Astrocyte of the cerebellum (primary cell): ENCODE data around the gene ABRACL.
"Not testable (repeated sequence)": the region's sequence is repeated elsewhere in the genome, so short reads cannot be mapped to it uniquely, and the experiment has no call there.

Experiments used
- DNase-seq: peaks from one replicate; pipeline ENCODE4 v3.0.0-alpha.2; 2011; ENCODE audit warnings: low read depth
- H3K4me3 ChIP-seq: 2 replicates; pipeline ENCODE4 v1.5.1; 2011; ENCODE audit warnings: mild to moderate bottlenecking, low read depth, low read length, moderate library complexity
- in situ Hi-C: cut with HindIII; loops from 2 replicates; pipeline ENCODE4 v1.10.0; 2017; ENCODE audit warnings: low sequenced_read_pairs
- TF ChIP-seq, protein P1 (sequence below): IDR thresholded peaks from 2 replicates; pipeline ENCODE4 v1.5.1; 2012; ENCODE audit warnings: low read length, low read depth, moderate library complexity, mild to moderate bottlenecking; ENCODE audit errors: missing control alignments

ABRACL gene

DNA sequence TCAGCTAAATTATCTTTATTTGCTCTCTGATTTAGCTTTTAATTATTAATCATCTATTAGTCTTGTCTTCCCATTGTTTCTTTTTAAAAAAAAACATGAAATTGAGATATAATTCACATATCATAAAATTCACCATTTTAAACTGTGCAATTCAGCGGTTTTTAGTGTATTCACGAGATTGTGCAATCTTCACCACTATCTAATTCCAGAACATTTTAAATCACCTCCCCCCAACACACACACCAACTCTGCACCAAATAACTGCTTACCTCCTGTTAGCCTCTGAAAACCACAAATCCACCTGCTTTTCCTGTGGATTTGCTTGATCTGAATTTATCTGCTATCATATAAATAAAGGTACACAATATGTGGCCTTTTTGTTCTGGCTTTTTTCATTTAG is 8.8 kb upstream of the ABRACL start:
- no peak for DNase-seq
- in situ Hi-C loops = loop anchor here (5.0 kb wide), 1 partner anchor 42 kb away; no protein-coding TSS in a partner anchor
- no peak overlapping the region for H3K4me3 ChIP-seq
- TF ChIP-seq, protein P1, sequence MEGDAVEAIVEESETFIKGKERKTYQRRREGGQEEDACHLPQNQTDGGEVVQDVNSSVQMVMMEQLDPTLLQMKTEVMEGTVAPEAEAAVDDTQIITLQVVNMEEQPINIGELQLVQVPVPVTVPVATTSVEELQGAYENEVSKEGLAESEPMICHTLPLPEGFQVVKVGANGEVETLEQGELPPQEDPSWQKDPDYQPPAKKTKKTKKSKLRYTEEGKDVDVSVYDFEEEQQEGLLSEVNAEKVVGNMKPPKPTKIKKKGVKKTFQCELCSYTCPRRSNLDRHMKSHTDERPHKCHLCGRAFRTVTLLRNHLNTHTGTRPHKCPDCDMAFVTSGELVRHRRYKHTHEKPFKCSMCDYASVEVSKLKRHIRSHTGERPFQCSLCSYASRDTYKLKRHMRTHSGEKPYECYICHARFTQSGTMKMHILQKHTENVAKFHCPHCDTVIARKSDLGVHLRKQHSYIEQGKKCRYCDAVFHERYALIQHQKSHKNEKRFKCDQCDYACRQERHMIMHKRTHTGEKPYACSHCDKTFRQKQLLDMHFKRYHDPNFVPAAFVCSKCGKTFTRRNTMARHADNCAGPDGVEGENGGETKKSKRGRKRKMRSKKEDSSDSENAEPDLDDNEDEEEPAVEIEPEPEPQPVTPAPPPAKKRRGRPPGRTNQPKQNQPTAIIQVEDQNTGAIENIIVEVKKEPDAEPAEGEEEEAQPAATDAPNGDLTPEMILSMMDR = no peak

DNA sequence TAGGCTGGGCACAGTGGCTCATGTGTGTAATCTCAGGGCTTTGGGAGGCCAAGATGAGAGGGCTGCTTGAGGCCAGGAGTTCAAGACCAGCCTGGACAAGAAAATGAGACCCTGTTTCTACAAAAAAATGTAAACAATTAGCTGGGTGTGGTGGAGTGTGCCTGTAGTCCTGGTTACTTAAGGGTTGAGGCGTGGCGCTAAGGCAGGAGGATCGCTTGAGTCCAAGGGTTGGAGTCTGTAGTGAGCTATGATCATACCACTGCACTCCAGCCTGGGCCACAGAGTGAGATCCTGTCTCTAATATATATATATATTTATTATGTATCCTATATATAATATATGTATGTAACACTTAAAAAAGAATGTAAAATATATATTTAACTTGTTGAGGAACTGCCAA is 7.9 kb upstream of the ABRACL start:
- no peak for DNase-seq
- no peak overlapping the region for H3K4me3 ChIP-seq
- TF ChIP-seq, protein P1 = no peak
- in situ Hi-C loops = no loop called here

DNA sequence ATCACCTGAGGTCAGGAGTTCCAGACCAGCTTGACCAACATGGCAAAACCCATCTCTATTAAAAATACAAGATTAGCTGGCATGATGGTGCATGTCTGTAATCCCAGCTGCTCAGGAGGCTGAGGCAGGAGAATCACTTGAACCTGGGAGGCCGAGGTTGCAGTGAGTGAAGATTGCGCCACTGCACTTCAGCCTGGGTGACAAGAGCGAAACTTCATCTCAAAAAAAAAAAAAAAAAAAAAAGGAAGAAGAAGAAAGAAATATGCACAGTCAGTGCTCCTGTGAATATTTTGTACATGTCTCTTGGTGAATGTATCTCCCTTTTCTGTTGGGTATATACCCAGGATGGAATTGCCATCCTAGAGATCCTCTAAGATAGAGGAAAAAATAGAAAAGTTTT is 3.1 kb upstream of the ABRACL start:
- DNase-seq, in situ Hi-C loops, H3K4me3 ChIP-seq: not testable (repeated sequence)

DNA sequence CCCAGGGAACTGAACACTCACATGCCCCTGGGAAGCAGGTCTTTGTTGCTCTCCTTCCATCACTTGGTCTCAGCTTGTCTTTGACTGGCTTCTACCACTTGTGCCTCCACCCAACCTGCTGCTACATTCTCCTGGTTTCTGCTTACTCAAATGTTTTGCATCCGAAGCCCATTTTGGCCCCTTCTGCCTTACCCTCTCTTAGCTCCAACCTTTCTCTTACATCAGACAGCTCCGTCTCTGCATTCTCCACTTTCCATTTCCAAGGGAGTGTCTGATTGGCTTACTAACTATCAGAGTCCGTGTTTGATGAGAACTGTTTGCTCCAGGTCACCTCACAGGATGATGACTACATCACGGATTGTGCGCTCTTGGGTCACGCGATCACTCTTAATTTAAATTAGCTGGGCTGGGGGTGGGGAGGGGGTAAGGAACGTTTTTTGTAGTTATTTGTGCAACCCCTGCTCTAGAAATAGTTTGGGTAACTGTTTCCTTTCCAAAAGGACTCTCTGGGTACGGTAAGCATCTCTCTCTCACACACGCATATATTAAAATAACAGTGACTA is 844 bp upstream of the ABRACL start:
- TF ChIP-seq, protein P1 = no peak
- H3K4me3 ChIP-seq = peak overlapping the region; percentile 84
- in situ Hi-C loops = no loop called here
- no peak for DNase-seq

DNA sequence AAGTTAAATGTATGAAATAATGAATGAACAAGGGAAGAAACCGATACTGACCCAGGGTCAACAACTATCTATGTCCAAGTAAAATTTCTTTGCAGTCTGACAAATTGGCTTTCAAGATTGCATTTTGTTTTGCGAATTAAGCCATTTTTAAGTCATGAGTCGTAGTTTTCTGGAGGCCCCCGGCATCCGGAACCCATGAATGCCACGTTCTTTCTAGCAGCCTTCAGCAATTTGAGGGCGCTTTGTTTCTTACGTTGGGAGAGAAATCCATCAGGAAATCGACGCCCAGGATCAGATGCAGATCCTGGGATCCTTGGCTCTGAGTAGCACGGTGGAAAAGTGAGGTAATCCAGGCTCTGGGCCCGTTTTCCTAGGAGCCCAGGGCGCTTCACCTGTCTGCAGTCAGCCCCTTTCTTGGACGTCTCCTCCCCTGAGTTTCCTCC is 309 bp upstream of the ABRACL start:
- in situ Hi-C loops = no loop called here
- TF ChIP-seq, protein P1 = no peak
- DNase-seq = no peak
- H3K4me3 ChIP-seq = peak overlapping the region; percentile 84

DNA sequence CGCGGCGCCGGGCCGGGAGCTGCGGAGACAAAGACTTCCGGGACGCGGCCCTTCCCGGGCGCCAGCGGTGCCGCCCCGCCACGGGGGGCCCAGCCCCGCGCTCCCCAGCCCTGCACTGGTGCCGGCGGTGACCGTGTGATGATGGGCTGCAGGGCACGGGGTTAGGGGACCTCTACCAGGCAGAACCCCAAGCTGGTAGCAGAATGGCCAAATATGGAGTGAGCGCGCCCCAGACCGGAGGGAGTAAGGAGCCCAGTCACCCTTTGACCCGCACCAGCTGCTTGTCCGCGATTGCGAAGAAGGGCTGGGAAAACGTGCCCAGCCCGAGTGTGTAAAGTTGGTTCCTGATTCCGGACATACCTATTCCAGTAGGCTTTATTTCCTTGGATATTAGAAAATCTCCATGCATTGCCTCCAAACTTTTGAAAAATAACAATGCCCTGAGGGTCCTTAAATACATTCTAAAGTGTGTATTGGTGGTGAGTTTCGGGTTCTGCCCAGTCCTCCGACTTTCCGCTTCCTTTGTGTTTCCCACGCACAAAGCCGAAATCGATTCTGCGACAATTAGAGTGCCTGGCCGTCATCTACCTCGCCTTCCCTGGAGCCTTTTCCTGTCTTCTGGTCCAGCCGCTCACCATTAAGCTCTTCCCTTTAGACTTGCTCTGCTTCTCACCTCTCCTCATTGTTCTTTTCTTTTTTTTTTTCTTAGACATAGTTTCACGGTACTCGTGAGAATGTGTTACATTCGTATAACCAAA is 1.1 kb downstream of the ABRACL start:
- no peak for DNase-seq
- in situ Hi-C loops = no loop called here
- TF ChIP-seq, protein P1 = no peak
- H3K4me3 ChIP-seq = peak overlapping the region; percentile 84
